ENCODE data around the gene PHF14. TPM values are rescaled to one million over a fixed set of nuclear protein-coding genes. Genes with fewer than 3 reads are reported as not detected.
A peak's percentile ranks its signal among the peaks of the same experiment; 100 is the strongest.

PHF14 gene
- total RNA-seq, 2 donors from 2014 or later, result 52.0 to 53.1 TPM

DNA sequence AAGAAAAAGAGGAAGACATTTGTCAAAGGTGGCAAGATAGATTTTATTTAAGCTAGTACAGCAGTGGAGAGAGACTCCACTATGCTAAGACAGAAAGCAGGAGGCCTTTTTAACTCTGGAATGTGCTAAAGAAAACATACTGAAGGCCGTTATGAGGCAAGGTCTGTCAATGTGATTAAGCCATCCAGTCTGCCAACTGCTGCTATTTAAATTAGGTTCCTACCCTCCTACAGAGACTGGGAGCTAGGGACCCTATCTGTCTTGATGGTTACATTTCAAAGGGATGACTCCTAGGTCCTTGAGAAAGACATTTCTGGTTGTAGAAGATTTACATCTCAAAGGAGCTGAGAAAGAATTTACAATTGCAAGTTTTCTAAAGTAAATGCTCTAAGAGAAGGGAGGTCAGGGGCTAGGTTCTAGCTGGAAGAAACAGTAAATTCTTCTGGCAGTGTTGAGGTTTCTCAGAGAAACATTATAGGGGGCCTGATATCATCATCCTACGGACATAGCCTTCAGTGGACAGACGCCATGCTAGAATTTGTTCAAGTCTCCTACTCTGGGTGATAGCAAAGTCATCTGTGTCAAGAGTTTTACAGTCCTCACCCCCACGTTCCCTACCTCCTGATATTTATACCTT, 211.6 kb downstream of the PHF14 start:
- H3K4me3 ChIP-seq (ENCODE audit: low read length), result peak overlapping the region; percentile 0
- WGBS, 2 experiments (ENCODE audit: insufficient coverage in 1 of 2, insufficient read length in 1 of 2), result 42 to 63% methylated on average over 3 to 4 of the region's 4 CpGs
- Mint-ChIP-seq H3K9me3 (peaks cover 28% of the 10 kb centered on the region), H3K27ac (no peak overlapping the region), H3K27me3 (ENCODE audit: insufficient read depth) (peaks cover 91% of the 10 kb centered on the region), H3K4me3 (no peak overlapping the region), H3K4me1 (peaks cover 2% of the 10 kb centered on the region), H3K36me3 (ENCODE audit: low read depth) (no peaks in the 10 kb centered on the region)
- no peaks in the 10 kb centered on the region for H3K4me1 ChIP-seq (ENCODE audit: control insufficient read depth, insufficient read depth, low read length)
- no peak for DNase-seq
- peaks cover 28% of the 10 kb centered on the region for H3K9me3 ChIP-seq (ENCODE audit: control insufficient read depth, low read length)
- peaks cover 32% of the 10 kb centered on the region for H3K27me3 ChIP-seq (ENCODE audit: control insufficient read depth, insufficient read depth, low read length, poor library complexity, severe bottlenecking)
- H3K9ac ChIP-seq (ENCODE audit: extremely low read depth, low read length, poor library complexity, severe bottlenecking), result no peak overlapping the region
- TF ChIP-seq, protein P1, sequence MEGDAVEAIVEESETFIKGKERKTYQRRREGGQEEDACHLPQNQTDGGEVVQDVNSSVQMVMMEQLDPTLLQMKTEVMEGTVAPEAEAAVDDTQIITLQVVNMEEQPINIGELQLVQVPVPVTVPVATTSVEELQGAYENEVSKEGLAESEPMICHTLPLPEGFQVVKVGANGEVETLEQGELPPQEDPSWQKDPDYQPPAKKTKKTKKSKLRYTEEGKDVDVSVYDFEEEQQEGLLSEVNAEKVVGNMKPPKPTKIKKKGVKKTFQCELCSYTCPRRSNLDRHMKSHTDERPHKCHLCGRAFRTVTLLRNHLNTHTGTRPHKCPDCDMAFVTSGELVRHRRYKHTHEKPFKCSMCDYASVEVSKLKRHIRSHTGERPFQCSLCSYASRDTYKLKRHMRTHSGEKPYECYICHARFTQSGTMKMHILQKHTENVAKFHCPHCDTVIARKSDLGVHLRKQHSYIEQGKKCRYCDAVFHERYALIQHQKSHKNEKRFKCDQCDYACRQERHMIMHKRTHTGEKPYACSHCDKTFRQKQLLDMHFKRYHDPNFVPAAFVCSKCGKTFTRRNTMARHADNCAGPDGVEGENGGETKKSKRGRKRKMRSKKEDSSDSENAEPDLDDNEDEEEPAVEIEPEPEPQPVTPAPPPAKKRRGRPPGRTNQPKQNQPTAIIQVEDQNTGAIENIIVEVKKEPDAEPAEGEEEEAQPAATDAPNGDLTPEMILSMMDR (conservative IDR thresholded peaks at IDR 0.05), result no peak
- H3K36me3 ChIP-seq (ENCODE audit: control insufficient read depth, insufficient read depth, low read length), result no peaks in the 10 kb centered on the region
- no peak overlapping the region for H3K27ac ChIP-seq (ENCODE audit: low read depth, low read length)

GRCh38 chr7:11188529-11189310, 215.0 kb downstream of the PHF14 start:
- Mint-ChIP-seq H3K36me3 (ENCODE audit: low read depth) (no peaks in the 10 kb centered on the region), H3K9me3 (peaks cover 23% of the 10 kb centered on the region), H3K4me1 (peaks cover 32% of the 10 kb centered on the region), H3K4me3 (no peak overlapping the region), H3K27ac (no peak overlapping the region), H3K27me3 (ENCODE audit: insufficient read depth) (peaks cover 79% of the 10 kb centered on the region)
- 80 to 92% methylated on average over 6 to 8 of the region's 8 CpGs for WGBS, 2 experiments (ENCODE audit: insufficient coverage in 1 of 2, insufficient read length in 1 of 2)
- Histone ChIP-seq H3K9ac (ENCODE audit: extremely low read depth, low read length, poor library complexity, severe bottlenecking) (no peak overlapping the region), H3K4me3 (ENCODE audit: low read length) (no peak overlapping the region), H3K36me3 (ENCODE audit: control insufficient read depth, insufficient read depth, low read length) (no peaks in the 10 kb centered on the region), H3K27ac (ENCODE audit: low read depth, low read length) (no peak overlapping the region), H3K27me3 (ENCODE audit: control insufficient read depth, insufficient read depth, low read length, poor library complexity, severe bottlenecking) (peaks cover 52% of the 10 kb centered on the region), H3K4me1 (ENCODE audit: control insufficient read depth, insufficient read depth, low read length) (peaks cover 7% of the 10 kb centered on the region), H3K9me3 (ENCODE audit: control insufficient read depth, low read length) (peaks cover 24% of the 10 kb centered on the region)
- no peak for DNase-seq
- TF ChIP-seq, protein P1 (conservative IDR thresholded peaks at IDR 0.05), result no peak

DNA sequence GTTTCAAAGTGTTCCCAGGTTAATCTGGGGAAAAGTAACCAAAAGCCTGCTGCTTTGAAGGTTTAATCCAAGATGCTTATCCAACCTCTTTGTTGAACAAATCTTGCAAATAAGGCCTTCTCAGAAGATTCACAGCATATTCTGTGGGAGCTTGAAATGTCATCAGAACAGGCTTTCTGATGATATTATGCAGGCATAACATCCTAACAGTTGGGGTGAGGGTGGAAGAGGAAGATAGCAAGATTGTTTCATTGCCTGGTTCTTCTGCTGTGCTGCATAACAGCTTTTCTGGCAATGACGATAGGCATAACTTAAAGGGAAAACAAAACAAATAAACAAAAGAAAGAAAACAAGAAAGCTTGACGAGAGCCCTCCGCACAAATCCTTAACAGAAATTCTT, 217.4 kb downstream of the PHF14 start:
- H3K9ac ChIP-seq (ENCODE audit: extremely low read depth, low read length, poor library complexity, severe bottlenecking), result no peak overlapping the region
- Mint-ChIP-seq H3K4me3 (peak overlapping the region; percentile 14), H3K9me3 (peaks cover 6% of the 10 kb centered on the region), H3K36me3 (ENCODE audit: low read depth) (no peaks in the 10 kb centered on the region), H3K27me3 (ENCODE audit: insufficient read depth) (peaks cover 64% of the 10 kb centered on the region), H3K4me1 (peaks cover 50% of the 10 kb centered on the region), H3K27ac (no peak overlapping the region)
- no peaks in the 10 kb centered on the region for H3K36me3 ChIP-seq (ENCODE audit: control insufficient read depth, insufficient read depth, low read length)
- peaks cover 7% of the 10 kb centered on the region for H3K4me1 ChIP-seq (ENCODE audit: control insufficient read depth, insufficient read depth, low read length)
- no peak overlapping the region for H3K27ac ChIP-seq (ENCODE audit: low read depth, low read length)
- TF ChIP-seq, protein P1 (conservative IDR thresholded peaks at IDR 0.05), result no peak
- DNase-seq, result no peak
- peaks cover 7% of the 10 kb centered on the region for H3K9me3 ChIP-seq (ENCODE audit: control insufficient read depth, low read length)
- H3K27me3 ChIP-seq (ENCODE audit: control insufficient read depth, insufficient read depth, low read length, poor library complexity, severe bottlenecking), result peaks cover 52% of the 10 kb centered on the region
- peak overlapping the region; percentile 12 for H3K4me3 ChIP-seq (ENCODE audit: low read length)
- WGBS, 2 experiments (ENCODE audit: insufficient coverage in 1 of 2, insufficient read length in 1 of 2), result 61 to 83% methylated on average over 3 of the region's 3 CpGs
